Activated T-helper 2 cell treated with anti-CD3 and anti-CD28 coated beads, Interferon-gamma antibody, Interleukin-2, Interleukin-4, amounts not matched to agents 10 μg/mL and 5 μg/mL and 100 μg/mL, durations not matched to agents 14 hours and 24 hours and 36 hours (primary cell): ENCODE data around the gene CLCN7. TPM values are rescaled to one million over a fixed set of nuclear protein-coding genes. Genes with fewer than 3 reads are reported as not detected.

ENCODE experiments used
- DNase-seq: peaks from one replicate; pipeline ENCODE4 v3.0.0; 2021; ENCODE audit warnings: low spot score
- H3K27ac Mint-ChIP-seq: one replicate; pipeline ENCODE4 v1.8.0; 2021; ENCODE audit warnings: mixed read lengths
- H3K27me3 Mint-ChIP-seq: one replicate; pipeline ENCODE4 v1.8.0; 2021; ENCODE audit warnings: low read depth, mixed read lengths
- H3K36me3 Mint-ChIP-seq: one replicate; pipeline ENCODE4 v1.8.0; 2021; ENCODE audit warnings: low read depth, mixed read lengths
- H3K4me1 Mint-ChIP-seq: one replicate; pipeline ENCODE4 v1.8.0; 2021; ENCODE audit warnings: low read depth, mixed read lengths
- H3K4me3 Mint-ChIP-seq: one replicate; pipeline ENCODE4 v1.8.0; 2021; ENCODE audit warnings: low read depth, mild to moderate bottlenecking, moderate library complexity, mixed read lengths
- H3K9me3 Mint-ChIP-seq: one replicate; pipeline ENCODE4 v1.8.0; 2021; ENCODE audit warnings: mixed read lengths
- intact Hi-C: fragments of 100-400 bp; cut with micrococcal nuclease; formaldehyde crosslinking; loops from one replicate; pipeline ENCODE4 v1.15.1; 2023
- total RNA-seq: library from RNA; stranded (reverse); gene quantifications from 2 replicates; pipeline ENCODE4 v1.2.3, GENCODE V29; 2022

Gene CLCN7
- total RNA-seq, 1 donor from 2014 or later, result 54.3 TPM

DNA sequence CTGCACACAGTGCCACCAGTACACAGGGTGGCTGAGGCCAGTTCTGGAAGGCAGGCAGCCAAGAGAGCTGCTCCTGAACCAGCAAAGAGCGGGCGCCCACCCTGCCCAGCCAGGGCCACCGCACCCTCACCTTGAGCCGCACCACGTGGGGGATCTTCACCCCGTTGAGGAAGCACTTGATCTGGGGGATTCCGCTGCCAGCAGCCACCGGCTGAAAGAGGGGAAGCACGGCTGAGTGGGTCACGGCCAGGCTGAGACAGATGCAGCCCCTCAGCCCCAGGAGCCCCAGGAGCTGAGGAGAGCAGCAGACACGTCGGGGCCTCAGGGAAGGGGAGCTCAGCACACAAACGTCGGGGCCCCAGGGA is 15.9 kb downstream of the CLCN7 start:
- Mint-ChIP-seq H3K4me3 (no peak overlapping the region), H3K27ac (no peak overlapping the region), H3K27me3 (no peaks in the 10 kb centered on the region), H3K4me1 (peaks cover 3% of the 10 kb centered on the region), H3K36me3 (no peaks in the 10 kb centered on the region), H3K9me3 (no peaks in the 10 kb centered on the region)
- intact Hi-C loops, result no loop called here
- no peak for DNase-seq

DNA sequence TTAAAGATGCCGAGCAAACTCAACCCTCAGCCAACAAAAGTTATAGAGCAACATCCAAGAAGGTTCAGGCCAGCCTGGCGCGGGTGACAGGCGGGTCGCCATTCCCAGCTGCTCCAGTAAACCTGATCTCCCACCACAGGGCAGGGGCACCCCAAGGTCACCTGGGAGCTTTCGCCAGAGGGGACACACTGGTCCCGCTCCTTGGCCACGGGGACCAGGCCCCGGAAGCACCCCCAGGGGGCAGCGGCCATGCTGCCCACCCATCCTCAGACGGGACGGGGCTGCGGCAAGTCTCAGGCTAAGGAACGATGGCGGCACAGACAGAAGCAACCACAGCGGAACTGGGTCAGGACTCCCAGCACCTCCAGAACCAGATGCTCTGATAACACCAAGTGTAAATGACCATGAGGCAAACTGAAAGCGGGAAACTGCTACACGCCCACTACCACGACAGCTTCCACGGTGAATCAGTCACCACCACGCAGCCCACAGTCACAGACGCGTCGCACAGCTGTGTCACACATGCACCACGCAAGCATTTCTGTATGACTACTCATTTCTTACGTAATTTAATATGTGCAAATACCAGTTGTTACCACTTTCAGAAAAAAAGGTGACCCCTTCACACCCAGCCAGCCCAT is 16.4 kb downstream of the CLCN7 start:
- no peak overlapping the region for H3K27ac Mint-ChIP-seq
- intact Hi-C loops, result no loop called here
- H3K27me3 Mint-ChIP-seq, result no peaks in the 10 kb centered on the region
- DNase-seq, result no peak
- H3K36me3 Mint-ChIP-seq, result no peaks in the 10 kb centered on the region
- H3K4me1 Mint-ChIP-seq, result peaks cover 3% of the 10 kb centered on the region
- no peak overlapping the region for H3K4me3 Mint-ChIP-seq
- no peaks in the 10 kb centered on the region for H3K9me3 Mint-ChIP-seq

DNA sequence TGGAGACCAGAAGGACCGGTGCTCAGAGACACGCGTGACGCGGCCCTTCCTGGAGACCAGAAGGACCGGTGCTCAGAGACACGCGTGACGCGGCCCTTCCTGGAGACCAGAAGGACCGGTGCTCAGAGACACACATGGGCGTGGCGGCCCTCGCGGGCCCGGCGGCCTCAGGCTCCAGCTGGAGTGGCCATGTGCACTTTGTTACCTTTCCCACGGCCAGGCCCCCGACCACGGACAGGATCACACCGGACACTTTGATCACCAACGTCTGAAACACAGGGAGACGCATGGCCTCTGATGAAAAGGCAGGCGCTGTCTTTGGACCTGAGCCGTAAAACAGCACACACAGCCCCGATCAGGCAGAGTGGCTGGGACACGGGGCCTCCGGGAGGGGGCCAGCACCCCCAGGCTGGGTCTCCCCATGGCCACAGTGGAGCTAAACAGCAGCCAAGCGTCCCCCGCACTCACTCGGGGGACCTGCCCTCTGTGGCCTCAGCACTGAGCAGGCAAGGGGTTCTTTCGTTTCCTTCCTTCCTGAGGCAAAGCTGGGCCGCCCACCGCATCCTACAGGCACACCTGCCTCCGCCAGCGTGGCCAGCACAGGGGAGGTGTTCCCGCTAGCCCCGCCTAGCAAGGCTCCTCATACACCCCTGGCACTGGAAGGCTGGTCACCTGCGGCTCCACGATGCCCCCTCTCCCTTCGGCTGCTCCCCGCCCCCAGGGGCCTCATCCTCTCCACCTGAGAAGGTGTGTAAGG is 17.2 kb downstream of the CLCN7 start:
- intact Hi-C loops, result no loop called here
- H3K9me3 Mint-ChIP-seq, result no peaks in the 10 kb centered on the region
- H3K4me3 Mint-ChIP-seq, result no peak overlapping the region
- H3K36me3 Mint-ChIP-seq, result no peaks in the 10 kb centered on the region
- H3K27me3 Mint-ChIP-seq, result no peaks in the 10 kb centered on the region
- no peak for DNase-seq
- H3K4me1 Mint-ChIP-seq, result peaks cover 3% of the 10 kb centered on the region
- H3K27ac Mint-ChIP-seq, result no peak overlapping the region

DNA sequence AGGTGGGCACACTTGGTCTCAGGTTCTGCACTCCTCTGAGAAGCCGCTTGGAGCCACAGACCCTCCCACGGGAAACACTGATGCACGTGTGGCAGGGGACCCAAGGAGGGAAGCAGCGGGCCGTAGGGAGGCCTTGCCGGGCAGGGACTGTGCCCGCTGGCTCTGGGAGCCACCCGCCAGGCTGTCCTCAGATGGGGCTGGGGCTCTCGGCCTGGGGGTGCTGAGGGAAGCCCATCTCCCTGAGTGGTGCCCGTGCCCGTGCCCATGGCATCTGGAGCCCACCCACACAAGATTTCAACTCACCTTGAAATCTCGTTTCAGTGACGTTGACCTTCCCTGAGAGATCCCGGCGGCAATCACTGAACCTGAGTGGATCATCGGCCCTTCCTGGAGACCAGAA is 17.9 kb downstream of the CLCN7 start:
- Mint-ChIP-seq H3K36me3 (peaks cover 2% of the 10 kb centered on the region), H3K27ac (no peak overlapping the region), H3K9me3 (no peaks in the 10 kb centered on the region), H3K4me3 (no peak overlapping the region), H3K4me1 (peaks cover 3% of the 10 kb centered on the region), H3K27me3 (no peaks in the 10 kb centered on the region)
- intact Hi-C loops, result no loop called here
- DNase-seq, result no peak

DNA sequence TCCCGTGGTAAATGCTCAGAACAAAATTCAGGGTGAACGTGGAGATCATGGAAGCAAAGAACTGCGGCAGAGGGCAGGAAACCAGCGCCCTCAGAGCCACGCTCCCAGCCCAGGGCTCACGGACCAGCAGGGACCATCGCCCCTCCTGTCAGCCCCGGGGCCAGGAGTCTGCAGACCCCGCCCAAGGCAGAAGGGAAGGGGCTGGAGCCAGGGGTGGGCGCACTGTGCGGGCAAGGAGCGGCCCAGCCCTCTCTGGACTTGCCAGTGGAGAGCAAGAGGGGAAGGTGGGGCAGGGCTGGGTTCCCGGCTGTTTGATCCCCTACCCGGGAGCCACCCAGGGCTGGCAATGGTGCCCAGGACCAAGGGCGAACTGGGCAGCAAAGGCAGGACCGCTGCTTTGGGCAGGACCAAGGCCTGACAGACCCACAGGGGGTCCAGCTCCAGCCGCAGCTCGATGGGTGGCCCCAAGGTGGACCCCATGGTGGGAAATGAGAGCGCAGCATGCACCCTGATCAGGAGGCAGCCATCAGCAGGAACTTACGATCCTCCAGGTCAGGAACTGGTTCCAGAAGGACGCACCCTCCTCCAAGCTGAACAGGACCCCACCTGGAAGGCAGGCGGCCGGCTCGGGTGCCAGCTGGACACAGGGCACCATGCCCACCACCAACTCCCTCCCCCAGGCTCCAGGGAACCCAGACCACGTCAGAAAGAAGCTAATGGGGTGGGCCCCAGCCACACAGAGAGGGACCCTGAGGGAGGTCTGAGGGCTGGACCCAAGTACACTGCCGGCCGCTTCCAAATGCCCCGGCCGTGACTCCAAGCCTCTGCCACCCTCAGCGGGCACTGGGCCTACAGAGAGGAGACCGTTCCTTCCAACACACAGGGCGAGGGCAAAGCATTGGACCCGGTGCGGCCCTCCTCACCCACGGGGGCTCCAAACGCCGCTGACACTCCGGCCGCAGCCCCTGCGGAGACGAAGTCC is 19.3 kb downstream of the CLCN7 start:
- H3K27me3 Mint-ChIP-seq, result no peaks in the 10 kb centered on the region
- peaks cover 6% of the 10 kb centered on the region for H3K36me3 Mint-ChIP-seq
- no peak for DNase-seq
- H3K9me3 Mint-ChIP-seq, result no peaks in the 10 kb centered on the region
- intact Hi-C loops, result no loop called here
- no peak overlapping the region for H3K4me3 Mint-ChIP-seq
- peaks cover 3% of the 10 kb centered on the region for H3K4me1 Mint-ChIP-seq
- H3K27ac Mint-ChIP-seq, result no peak overlapping the region

DNA sequence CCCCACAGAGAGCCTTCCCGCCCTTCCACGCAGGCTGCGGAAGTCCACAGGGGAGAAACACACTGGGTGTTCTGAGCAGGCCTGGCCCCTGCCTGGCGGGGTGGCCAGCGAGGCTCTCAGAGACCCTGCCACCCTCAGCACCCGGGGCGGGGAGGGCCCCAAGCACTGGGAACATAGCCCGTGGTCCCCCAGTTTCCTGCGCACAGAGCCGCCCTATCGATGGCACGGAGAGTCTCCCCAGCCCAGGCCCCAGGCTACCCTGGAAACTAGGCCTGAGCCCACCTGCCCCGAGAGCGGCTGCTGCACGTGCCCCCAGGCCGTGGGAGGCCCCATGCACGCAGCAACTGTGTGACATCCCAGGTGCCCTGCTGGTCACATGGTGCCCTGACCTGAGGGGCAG is 20.3 kb downstream of the CLCN7 start:
- Mint-ChIP-seq H3K4me3 (no peak overlapping the region), H3K36me3 (peaks cover 6% of the 10 kb centered on the region), H3K9me3 (no peaks in the 10 kb centered on the region), H3K27me3 (no peaks in the 10 kb centered on the region), H3K27ac (no peak overlapping the region), H3K4me1 (peaks cover 3% of the 10 kb centered on the region)
- intact Hi-C loops, result no loop called here
- no peak for DNase-seq

DNA sequence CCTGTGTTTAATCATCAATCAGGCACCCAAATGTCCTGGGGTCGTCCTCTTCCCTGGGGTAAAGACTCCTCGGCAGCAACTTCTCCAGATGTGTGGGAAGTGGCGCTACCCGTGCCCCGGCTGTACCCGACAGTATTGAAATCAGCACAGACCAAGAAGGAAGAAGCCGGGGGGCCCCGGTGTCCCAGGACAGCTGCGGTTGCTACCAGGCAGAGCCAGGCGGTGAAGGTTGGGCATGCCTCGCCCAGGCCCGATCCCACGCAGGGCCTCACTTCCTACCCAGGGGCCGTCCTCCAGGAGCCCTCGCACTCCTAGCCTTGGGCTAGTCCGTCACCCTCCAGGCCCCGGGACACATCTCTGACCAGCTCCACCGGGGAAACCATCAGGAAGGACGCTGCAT is 21.5 kb downstream of the CLCN7 start:
- no peaks in the 10 kb centered on the region for H3K4me1 Mint-ChIP-seq
- peaks cover 6% of the 10 kb centered on the region for H3K36me3 Mint-ChIP-seq
- no peaks in the 10 kb centered on the region for H3K27me3 Mint-ChIP-seq
- no peak for DNase-seq
- intact Hi-C loops, result no loop called here
- no peaks in the 10 kb centered on the region for H3K9me3 Mint-ChIP-seq
- no peak overlapping the region for H3K27ac Mint-ChIP-seq
- no peak overlapping the region for H3K4me3 Mint-ChIP-seq

DNA sequence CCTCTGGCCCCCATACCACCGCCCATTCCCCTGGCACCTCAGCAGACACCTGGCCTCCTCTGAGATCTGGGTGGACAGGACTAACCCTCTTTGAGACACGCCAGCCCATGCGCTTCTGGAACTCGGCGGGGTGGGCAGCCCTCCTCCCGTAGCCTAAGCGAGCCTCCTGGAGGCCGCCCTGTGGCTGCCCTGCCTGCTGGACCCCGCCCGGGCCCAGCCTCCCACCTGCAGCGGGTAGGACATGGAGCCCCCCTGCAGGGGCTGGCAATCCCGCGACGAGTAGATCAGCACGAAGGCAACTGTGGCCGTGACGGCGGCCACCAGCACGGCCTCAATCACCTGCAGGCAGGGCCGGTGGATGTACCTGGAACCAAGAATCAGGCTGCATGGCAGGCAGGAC is 22.3 kb downstream of the CLCN7 start:
- DNase-seq, result no peak
- Mint-ChIP-seq H3K4me3 (no peak overlapping the region), H3K36me3 (peaks cover 6% of the 10 kb centered on the region), H3K27ac (no peak overlapping the region), H3K4me1 (no peaks in the 10 kb centered on the region), H3K27me3 (no peaks in the 10 kb centered on the region), H3K9me3 (no peaks in the 10 kb centered on the region)
- intact Hi-C loops, result no loop called here

DNA sequence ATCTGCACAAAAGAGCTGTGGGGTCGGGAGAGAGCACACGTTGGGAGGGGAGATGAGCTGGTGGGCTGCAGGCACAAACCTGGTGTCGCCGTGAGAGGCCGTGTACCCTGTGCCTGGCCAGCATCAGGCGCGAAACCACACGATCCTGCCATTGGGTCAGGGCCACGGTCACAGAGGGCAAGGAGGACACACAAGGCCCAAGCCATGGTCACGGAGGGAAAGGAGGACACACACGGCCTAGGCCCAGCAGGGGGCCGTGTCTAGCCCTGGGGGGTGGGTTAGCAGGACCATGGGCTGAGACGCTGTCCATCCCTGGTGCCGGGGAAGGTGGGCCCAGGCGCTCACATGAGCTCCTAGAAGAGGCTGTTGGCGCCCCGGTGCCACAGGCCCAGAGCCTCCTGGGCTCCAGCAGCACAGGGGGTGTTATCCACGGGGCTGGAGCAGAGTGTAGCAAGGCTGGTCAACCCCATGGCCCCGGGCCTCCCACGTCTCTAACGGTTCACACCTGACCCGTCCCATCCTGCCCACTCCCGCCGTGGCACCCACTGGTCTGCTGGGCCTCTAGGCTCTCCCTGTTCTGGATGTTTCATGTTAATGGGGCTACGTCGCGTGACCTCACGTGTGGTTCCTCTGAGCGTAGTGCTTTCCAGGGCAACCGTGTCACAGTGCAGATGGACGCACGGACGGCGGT is 23.0 kb downstream of the CLCN7 start:
- Mint-ChIP-seq H3K4me1 (no peaks in the 10 kb centered on the region), H3K4me3 (no peak overlapping the region), H3K36me3 (peaks cover 6% of the 10 kb centered on the region), H3K27ac (no peak overlapping the region), H3K9me3 (no peaks in the 10 kb centered on the region), H3K27me3 (no peaks in the 10 kb centered on the region)
- no peak for DNase-seq
- intact Hi-C loops, result no loop called here

DNA sequence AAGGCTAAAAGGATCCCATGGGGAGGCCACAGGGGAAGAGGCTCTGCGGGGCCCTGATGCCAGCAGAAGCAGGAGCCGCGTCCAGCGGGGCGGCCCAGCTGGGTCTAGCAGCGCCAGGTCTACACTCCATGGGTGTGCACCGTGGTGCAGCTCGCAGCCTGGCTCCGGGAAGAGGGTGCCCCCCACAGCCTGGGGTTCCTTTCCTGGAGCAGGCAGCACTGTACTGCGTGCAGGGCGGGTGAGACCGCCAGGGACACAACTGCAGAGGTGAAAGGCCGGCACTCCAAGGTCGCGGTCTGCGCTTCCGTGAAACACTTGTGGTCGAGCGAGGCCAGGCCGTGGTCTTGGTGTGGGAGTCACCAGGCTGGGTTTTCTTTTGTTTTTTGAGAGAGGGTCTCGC is 24.0 kb downstream of the CLCN7 start:
- intact Hi-C loops, result no loop called here
- DNase-seq, result no peak
- H3K9me3 Mint-ChIP-seq, result no peaks in the 10 kb centered on the region
- H3K27me3 Mint-ChIP-seq, result no peaks in the 10 kb centered on the region
- no peak overlapping the region for H3K4me3 Mint-ChIP-seq
- no peak overlapping the region for H3K27ac Mint-ChIP-seq
- peaks cover 6% of the 10 kb centered on the region for H3K36me3 Mint-ChIP-seq
- no peaks in the 10 kb centered on the region for H3K4me1 Mint-ChIP-seq

DNA sequence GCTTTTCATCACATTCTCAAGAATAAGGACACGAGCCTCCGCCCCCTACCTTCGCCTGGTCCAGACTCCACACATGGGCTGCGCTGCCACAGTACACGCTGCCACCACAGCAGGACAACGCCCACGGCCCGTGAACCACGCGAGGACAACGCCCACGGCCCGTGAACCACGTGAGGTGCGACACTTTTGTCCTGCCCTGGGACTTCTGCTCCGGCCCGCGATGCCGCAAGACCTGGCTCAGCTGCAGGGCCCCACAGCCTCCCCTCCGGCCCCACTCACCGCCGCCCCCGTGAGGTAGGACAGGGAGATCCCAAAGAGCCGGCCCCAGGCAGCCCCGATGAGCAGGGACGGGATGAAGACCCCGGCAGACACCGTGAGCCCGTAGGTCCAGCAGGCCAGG is 24.6 kb downstream of the CLCN7 start:
- no peak overlapping the region for H3K27ac Mint-ChIP-seq

DNA sequence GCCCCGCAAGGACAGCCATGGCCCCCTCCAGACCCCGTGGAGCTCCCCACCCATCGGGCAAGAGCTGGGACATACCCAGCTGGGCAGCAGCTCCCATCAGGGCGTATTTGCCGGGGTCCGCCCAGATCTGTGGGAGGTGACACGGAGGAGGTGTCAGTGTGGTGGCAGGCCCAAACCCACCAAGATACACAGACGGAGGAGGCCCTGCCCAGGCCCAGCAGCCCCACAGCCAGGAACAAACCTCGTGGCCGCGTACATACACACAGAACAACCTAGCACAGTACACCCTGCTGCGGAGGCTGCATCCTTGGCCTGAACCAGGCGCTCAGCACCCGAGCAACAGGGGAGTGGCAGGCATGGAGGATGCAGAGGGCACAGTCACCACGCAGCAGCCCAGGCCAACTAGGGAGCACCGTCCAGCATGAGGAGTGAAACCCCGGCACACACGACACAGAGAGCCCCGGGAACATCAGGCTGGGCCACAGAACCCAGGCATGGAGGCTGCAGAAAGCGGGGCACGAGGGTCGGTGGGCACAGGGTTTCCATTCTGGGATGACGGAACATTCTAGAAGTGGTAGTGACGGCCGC is 25.5 kb downstream of the CLCN7 start:
- Mint-ChIP-seq H3K36me3 (peaks cover 6% of the 10 kb centered on the region), H3K27me3 (no peaks in the 10 kb centered on the region), H3K9me3 (no peaks in the 10 kb centered on the region), H3K4me3 (no peak overlapping the region), H3K4me1 (no peaks in the 10 kb centered on the region), H3K27ac (no peak overlapping the region)
- intact Hi-C loops, result no loop called here
- DNase-seq, result no peak

More for the DNA sequence above, 24.6 kb downstream of the CLCN7 start:
- no peaks in the 10 kb centered on the region for H3K4me1 Mint-ChIP-seq
- DNase-seq, result no peak
- no peaks in the 10 kb centered on the region for H3K9me3 Mint-ChIP-seq
- H3K36me3 Mint-ChIP-seq, result peaks cover 6% of the 10 kb centered on the region
- H3K27me3 Mint-ChIP-seq, result no peaks in the 10 kb centered on the region
- H3K4me3 Mint-ChIP-seq, result no peak overlapping the region
- intact Hi-C loops, result no loop called here
